ENCODE data around the gene OLFM2. TPM values are rescaled to one million over a fixed set of nuclear protein-coding genes. Genes with fewer than 3 reads are reported as not detected.

Gene OLFM2
- total and polyA plus RNA-seq, 2 of the 4 experiments (the other 2 are of a cell fraction) = 2.7 to 5.1 TPM

GRCh38 chr19:9914001-9914314 lies 22.4 kb downstream of the OLFM2 start (continued):
- TF ChIP-seq RCOR1 (IDR thresholded peaks at IDR 0.05; ENCODE audit: insufficient replicate concordance, low read length) (no peak), BHLHE40 (IDR thresholded peaks at IDR 0.05; ENCODE audit: low read depth, low read length) (no peak), SMC3 (IDR thresholded peaks at IDR 0.05; ENCODE audit: low read depth, low read length) (no peak)

DNA sequence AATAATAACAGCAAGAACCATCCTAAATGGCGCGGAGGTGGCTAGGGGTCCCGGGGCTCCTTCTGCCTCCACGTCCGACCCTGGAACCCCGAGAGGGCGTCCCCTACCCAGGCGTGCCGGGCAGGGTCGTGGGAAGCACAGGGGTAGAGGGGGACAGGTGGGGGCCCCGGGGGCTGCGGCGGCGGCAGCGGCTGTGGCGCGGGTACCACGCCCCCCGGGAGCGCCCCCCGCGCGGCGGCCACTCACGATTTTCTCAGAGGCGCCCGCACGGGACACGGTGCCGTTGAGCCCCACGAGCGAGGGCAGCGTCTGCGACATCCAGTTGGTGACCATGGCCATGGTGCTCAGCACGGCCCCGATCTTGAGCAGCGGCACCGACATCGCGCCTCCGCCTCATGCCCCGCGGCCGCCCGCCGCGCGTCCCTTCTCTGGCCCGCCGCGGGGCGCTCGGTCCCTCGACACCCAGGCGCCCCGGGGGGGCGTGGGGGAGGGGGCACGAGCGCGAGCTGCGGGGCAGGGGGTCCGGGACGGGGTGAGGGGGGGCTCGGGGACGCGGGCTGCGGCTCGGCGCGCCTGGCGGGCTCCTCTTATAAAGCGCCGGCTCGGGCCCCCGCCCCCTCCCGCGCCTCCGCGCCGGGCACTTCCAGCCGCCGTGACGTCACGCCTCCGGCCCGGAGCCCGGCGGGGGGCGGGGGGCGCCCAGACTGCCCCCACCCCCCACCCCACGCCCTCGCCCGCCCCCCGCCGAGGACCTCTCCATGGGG lies 22.9 kb downstream of the OLFM2 start:
- Histone ChIP-seq H3K9me1 (ENCODE audit: insufficient read depth, low read length) (peaks cover 9% of the 10 kb centered on the region; the same call in 1 of the 2 replicates), H3K18ac (ENCODE audit: low read depth, low read length) (no peak overlapping the region), H2BK120ac (ENCODE audit: low read depth, low read length) (no peak overlapping the region), H3K4ac (ENCODE audit: low read depth, low read length) (no peak overlapping the region), H3K27ac (ENCODE audit: insufficient read depth, low read length) (no peak overlapping the region), H3K14ac (replicated peaks; ENCODE audit: low read depth, low read length) (no peak overlapping the region), H3K9me3 (ENCODE audit: control insufficient read depth, insufficient read depth, low read length) (no peaks in the 10 kb centered on the region), H4K20me1 (ENCODE audit: insufficient read depth, low read length) (no peaks in the 10 kb centered on the region), H3K27me3 (ENCODE audit: control insufficient read depth, insufficient read depth, low read length) (peaks cover 16% of the 10 kb centered on the region), H2BK20ac (ENCODE audit: low read depth, low read length) (no peak overlapping the region), H2AFZ (replicated peaks; ENCODE audit: low read length, poor library complexity) (peak overlapping the region; percentile 82), H4K91ac (ENCODE audit: insufficient read depth, low read depth, low read length) (no peak overlapping the region), H3K79me1 (ENCODE audit: low read depth in 1 of 2, low read length in 2 of 2) (no peaks in the 10 kb centered on the region; a peak in 1 of 4 replicates), H3K4me2 (ENCODE audit: low read depth, low read length) (peak overlapping the region; percentile 68), H3K36me3 (ENCODE audit: control insufficient read depth, insufficient read depth, low read length) (no peaks in the 10 kb centered on the region), H3K4me3 (ENCODE audit: insufficient read depth, low read depth, low read length) (peak overlapping the region; percentile 41), H3K56ac (ENCODE audit: extremely low read depth, insufficient read depth, low read length) (no peak overlapping the region), H2AK9ac (replicated peaks; ENCODE audit: low read depth, low read length, poor library complexity) (peak overlapping the region; percentile 35), H2AK5ac (ENCODE audit: low read depth, low read length) (no peak overlapping the region), H2BK15ac (ENCODE audit: low read depth, low read length) (no peak overlapping the region), H4K8ac (ENCODE audit: low read depth in 2 of 2, low read length in 2 of 2) (no peak overlapping the region), H3K23ac (ENCODE audit: low read depth, low read length) (no peak overlapping the region), H3K9ac (ENCODE audit: low read depth, low read length) (no peak overlapping the region), H4K5ac (ENCODE audit: low read depth, low read length) (no peak overlapping the region), H2BK5ac (ENCODE audit: low read depth, low read length, poor library complexity, severe bottlenecking) (no peak overlapping the region), H3K4me1 (ENCODE audit: control insufficient read depth, insufficient read depth, low read length) (peaks cover 2% of the 10 kb centered on the region; the same call in 1 of the 2 replicates)
- TF ChIP-seq RAD21 (IDR thresholded peaks at IDR 0.05; ENCODE audit: low read length) (no peak), RCOR1 (IDR thresholded peaks at IDR 0.05; ENCODE audit: insufficient replicate concordance, low read length) (no peak), POLR2A (IDR thresholded peaks at IDR 0.05; ENCODE audit: low read depth, low read length) (no peak), CTCF (conservative IDR thresholded peaks at IDR 0.05; ENCODE audit: low read depth, low read length) (no peak), MXI1 (IDR thresholded peaks at IDR 0.05; ENCODE audit: borderline replicate concordance, low read depth, low read length) (no peak)
- intact Hi-C loops (cut with micrococcal nuclease) = loop anchor here (5.0 to 10.0 kb wide), 2 partner anchors 289 to 776 kb away; partner anchors contain the start of gene ZNF561
- DNase-seq (no peak), ATAC-seq (ENCODE audit: low read depth) (peak; percentile 22)
- in situ Hi-C loops (cut with MboI; ENCODE audit: low sequenced_read_pairs) = loop anchor here (5.0 kb wide), 1 partner anchor 41 kb away; no protein-coding TSS in a partner anchor
- dilution Hi-C loops (cut with HindIII; ENCODE audit: low sequenced_read_pairs, unreplicated experiment) = no loop called here
- 2% methylated on average over 16 of the region's 95 CpGs; no CpG with 5 or more reads in 1 of the 2 experiments for WGBS, 2 experiments (ENCODE audit: extremely low coverage in 2 of 2, insufficient read length in 1 of 2)
- ChIA-PET POLR2A (ENCODE audit: unreplicated experiment) (no interaction called here), CTCF (no interaction called here)
- no TSS peak for BruUV-seq (replicated peaks)
